ENCODE data around the gene NYNRIN.
A peak's percentile ranks its signal among the peaks of the same experiment; 100 is the strongest.

The NYNRIN gene

DNA sequence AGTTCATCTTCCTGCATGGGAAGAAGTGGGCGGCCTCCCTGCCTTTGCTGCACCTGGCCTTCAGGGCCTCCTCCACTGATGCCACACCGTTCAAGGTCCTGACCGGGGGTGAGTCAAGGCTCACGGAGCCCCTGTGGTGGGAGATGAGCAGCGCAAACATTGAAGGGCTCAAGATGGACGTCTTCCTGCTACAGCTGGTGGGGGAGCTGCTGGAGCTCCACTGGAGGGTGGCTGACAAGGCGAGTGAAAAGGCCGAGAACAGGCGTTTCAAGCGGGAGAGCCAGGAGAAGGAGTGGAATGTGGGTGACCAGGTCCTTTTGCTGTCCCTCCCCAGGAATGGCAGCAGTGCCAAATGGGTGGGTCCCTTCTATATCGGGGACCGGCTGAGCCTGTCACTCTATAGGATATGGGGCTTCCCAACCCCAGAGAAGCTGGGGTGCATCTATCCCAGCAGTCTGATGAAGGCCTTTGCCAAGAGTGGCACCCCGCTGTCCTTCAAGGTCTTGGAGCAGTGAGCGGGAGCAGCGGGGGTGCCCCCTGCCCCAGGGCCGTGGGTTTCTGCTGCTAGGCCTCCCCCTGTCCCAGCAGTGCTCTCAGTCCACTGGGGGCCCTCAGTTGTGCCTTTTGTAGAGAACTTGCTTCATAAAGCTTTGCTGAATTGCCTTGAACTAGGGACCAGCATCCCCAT lies 18.3 kb downstream of the NYNRIN start:
- DNase-seq: no peak

GRCh38 chr14:24417832-24418491 lies 19.2 kb downstream of the NYNRIN start:
- no peak for DNase-seq

DNA sequence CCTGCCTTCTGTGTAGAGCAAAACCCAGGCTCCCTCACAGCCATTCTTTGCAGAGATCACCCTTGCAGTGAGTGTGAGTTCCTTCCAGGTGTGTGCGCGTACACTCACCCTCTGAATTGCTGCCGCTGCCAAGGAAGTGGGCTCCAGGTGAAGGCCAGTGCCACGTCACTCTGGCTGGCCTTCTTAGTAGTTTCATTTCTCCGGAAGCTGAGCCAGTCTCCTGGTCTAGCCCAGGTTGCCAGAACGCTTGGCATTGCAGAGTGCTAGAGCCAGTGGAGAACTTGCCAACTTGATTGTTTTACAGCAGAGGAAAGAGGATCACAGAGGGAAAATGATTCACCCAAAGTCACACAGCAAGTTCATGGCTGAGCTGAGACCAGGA lies 19.7 kb downstream of the NYNRIN start:
- no peak for DNase-seq

- peak; percentile 22 for DNase-seq
These were observed 23.5 kb downstream of the NYNRIN start for GRCh38 chr14:24422261-24422660.

DNA sequence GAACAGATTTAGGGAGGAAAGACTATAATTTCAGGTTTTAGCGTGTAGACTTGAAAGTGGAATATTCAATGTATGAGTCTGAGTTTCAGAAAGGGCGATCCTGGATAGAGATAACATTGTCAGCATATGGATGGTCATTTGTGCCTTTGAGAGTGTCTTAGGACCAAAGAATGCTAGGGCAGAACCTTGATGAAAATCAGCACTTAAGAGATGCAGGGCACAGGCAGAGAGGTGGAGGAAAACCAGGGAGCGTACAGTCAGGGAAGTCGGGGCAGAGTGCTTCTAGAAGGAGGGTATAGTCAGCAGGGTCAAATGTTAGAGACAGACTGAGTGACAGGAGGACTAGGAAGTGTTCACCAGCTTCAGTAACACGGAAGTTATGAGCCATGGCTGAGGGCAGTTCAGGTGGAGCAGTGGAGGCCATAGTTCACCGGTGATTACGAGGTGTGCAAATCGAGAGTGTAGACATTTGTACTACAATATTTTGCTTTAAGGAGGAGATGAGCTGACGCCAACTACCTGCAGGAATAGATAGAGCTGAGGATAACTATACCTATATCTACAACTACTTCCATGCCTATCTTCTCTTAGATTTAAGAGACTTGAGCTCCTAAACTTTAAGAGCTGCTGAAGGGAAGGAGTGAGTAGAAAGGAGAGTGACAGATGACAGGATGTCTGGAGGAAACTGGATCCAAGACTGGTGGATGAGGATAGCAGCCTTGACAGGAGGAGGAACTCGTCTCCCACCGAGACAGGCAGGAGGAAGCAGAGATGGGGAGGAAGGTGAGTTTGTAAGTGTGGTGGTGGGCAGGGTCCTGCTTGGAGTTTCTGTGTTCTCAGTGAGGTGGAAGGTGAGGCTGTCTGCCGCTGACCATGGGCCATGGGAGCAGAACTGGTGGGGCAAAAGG lies 24.1 kb downstream of the NYNRIN start:
- no peak for DNase-seq

GRCh38 chr14:24425704-24426103 lies 26.9 kb downstream of the NYNRIN start:
- peak; percentile 49 for DNase-seq

- no peak for DNase-seq
These were observed 27.5 kb downstream of the NYNRIN start for GRCh38 chr14:24426150-24426911.

- peak; percentile 25 for DNase-seq
These were observed 28.2 kb downstream of the NYNRIN start for GRCh38 chr14:24426912-24427536.

DNA sequence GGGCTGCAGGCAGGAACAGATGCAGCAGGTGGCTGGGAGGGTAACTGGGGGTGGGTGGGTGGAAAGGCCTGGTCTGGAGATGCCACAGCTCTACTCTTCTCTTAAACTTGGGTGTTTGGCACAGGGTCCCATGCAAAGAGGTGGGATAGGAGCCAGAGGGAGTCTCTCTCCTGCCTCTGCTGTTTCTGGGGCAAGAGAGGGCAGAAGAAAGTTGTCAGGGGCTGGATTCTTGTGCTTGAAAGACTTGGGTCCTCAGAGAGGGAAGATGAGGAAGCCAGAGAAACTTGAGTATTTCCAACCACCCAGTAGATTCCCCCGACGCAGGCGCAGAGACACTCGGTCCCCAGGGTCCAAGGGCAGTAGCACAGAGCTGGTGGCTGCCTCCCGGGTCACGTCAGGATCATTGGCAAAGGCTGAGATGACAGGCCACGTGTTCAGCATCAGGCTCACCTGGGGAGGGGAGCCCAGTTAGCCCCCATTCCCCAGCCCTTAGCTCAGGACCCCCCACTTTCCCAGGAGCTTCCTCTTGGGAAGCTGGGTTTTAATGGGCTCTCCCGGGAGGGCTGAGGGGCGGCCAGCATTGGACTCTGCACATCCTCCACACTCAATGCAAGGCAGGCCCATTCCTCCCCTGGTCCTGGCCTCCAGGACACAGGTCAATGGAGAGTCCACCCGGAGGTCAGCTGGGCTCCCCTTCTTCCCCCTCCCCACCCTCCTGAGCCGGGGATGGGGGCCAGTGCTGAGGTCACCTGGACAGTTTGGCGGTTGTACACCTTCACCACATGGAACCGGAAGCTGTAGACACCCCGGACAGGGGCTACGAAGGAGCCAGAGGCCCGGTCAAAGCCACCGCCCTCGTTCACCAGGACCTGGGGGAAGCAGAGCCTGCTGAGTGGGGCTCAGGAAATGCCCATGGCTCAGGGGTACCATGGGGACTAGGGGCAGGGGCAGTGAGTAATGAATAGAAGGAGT lies 29.0 kb downstream of the NYNRIN start:
- DNase-seq: no peak

- no peak for DNase-seq
These were observed 30.0 kb downstream of the NYNRIN start for GRCh38 chr14:24428628-24429394.

DNA sequence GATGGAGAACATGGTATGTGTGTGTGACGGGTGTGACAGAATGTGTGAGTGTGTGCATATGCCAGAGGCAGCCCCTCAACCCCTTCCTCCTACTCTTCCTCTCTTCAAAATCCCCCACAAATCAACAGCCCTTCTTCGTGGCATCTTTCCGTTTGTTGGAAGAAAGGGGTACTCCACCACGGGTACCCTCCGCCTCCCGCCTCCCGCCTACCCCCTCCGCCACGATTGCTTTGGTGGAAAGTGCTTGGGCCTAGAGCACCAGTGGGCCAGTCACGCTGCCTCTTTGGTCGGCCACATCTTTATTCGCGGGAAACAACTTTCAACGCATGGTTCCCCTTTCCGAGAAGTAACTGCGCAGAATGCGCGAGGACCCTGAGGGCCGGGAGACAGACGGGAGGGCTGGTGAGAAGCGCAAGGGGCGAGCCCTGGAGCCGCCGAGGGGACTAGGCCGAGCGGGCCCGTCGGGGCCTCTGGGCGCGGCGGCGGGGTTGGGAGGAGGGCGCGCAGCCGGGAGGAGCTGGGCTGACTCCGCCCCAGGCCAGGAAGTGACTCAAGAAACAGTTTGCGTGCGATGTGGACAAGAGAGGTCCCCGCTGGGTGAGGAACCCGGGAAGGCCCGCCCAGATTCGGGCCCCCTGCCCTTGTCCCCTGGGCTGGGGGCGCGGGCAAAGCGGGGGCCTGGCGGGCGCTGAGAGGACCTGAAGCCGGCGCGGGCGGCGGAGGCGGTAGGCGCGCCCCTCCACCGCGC lies 30.8 kb downstream of the NYNRIN start, which contains the start of the genes CBLN3 and KHNYN:
Gene CBLN3, minus strand, starts transcription at position 274 of the 748 bp plus-strand sequence. CDS start 614 bp downstream, outside the sequence.
Gene KHNYN, plus strand, starts transcription at position 560 of the 748 bp plus-strand sequence. CDS start 777 bp downstream, outside the sequence.
- peak; percentile 91 for DNase-seq

GRCh38 chr14:24430143-24430681 lies 31.4 kb downstream of the NYNRIN start:
- DNase-seq: peak; percentile 51

GRCh38 chr14:24430682-24431568 lies 32.1 kb downstream of the NYNRIN start:
- peak; percentile 71 for DNase-seq

- peak; percentile 91 for DNase-seq
These were observed 32.9 kb downstream of the NYNRIN start for GRCh38 chr14:24431569-24432258.

GRCh38 chr14:24432259-24433131 lies 33.7 kb downstream of the NYNRIN start:
- DNase-seq: no peak

- DNase-seq: no peak
These were observed 35.2 kb downstream of the NYNRIN start for GRCh38 chr14:24434036-24434435.

Measured in CD4-positive, alpha-beta T cell treated with Interleukin-12 subunit alpha and Interleukin-12 subunit beta, for 1 hour (primary cell).